ENCODE measurements around the gene RXRB.

The RXRB gene

GRCh38 chr6:33181141-33181540 is 19.3 kb downstream of the RXRB start:
- no peaks in the 10 kb centered on the region for H4K20me1 ChIP-seq (ENCODE audit: control insufficient read depth, insufficient read depth, low read depth, low read length)
- no peak overlapping the region for H3K27ac ChIP-seq (ENCODE audit: low read depth, low read length)
- H3K9me2 ChIP-seq (replicated peaks; ENCODE audit: control insufficient read depth, low read length) = no peaks in the 10 kb centered on the region
- no peaks in the 10 kb centered on the region for H3F3A ChIP-seq (ENCODE audit: control insufficient read depth, insufficient read depth)
- H3K36me3 ChIP-seq (ENCODE audit: control insufficient read depth, low read length) = peaks cover 11% of the 10 kb centered on the region
- peaks cover 14% of the 10 kb centered on the region for H3K4me1 ChIP-seq (ENCODE audit: control insufficient read depth, low read length)
- no peak overlapping the region for H3K4me2 ChIP-seq (ENCODE audit: low read length)
- no peaks in the 10 kb centered on the region; the same call in 1 of the 2 replicates for H3K27me3 ChIP-seq (ENCODE audit: control insufficient read depth, low read length)
- TF ChIP-seq EZH2phosphoT487 (IDR thresholded peaks at IDR 0.05; ENCODE audit: borderline replicate concordance, low read length) = no peak
- TF ChIP-seq CTCF (IDR thresholded peaks at IDR 0.05; ENCODE audit: low read depth, low read length, poor library complexity, severe bottlenecking) = no peak
- H3K9me3 ChIP-seq (ENCODE audit: control insufficient read depth, insufficient read depth, low read length) = peaks cover 19% of the 10 kb centered on the region
- no peak overlapping the region for H3K4me3 ChIP-seq (ENCODE audit: low read length)
- no peaks in the 10 kb centered on the region for H3K79me2 ChIP-seq (ENCODE audit: control insufficient read depth, low read length)

GRCh38 chr6:33178755-33179475 is 21.6 kb downstream of the RXRB start:
- H3K4me1 ChIP-seq (ENCODE audit: control insufficient read depth, low read length) = peaks cover 12% of the 10 kb centered on the region
- peaks cover 9% of the 10 kb centered on the region for H3K36me3 ChIP-seq (ENCODE audit: control insufficient read depth, low read length)
- H3K9me2 ChIP-seq (replicated peaks; ENCODE audit: control insufficient read depth, low read length) = no peaks in the 10 kb centered on the region
- peaks cover 15% of the 10 kb centered on the region for H3K27me3 ChIP-seq (ENCODE audit: control insufficient read depth, low read length)
- no peak for TF ChIP-seq EZH2phosphoT487 (IDR thresholded peaks at IDR 0.05; ENCODE audit: borderline replicate concordance, low read length)
- no peak for TF ChIP-seq CTCF (IDR thresholded peaks at IDR 0.05; ENCODE audit: low read depth, low read length, poor library complexity, severe bottlenecking)
- no peaks in the 10 kb centered on the region for H3K79me2 ChIP-seq (ENCODE audit: control insufficient read depth, low read length)
- peaks cover 13% of the 10 kb centered on the region for H3K9me3 ChIP-seq (ENCODE audit: control insufficient read depth, insufficient read depth, low read length)
- H3K4me3 ChIP-seq (ENCODE audit: low read length) = no peak overlapping the region
- no peaks in the 10 kb centered on the region for H3F3A ChIP-seq (ENCODE audit: control insufficient read depth, insufficient read depth)
- H3K27ac ChIP-seq (ENCODE audit: low read depth, low read length) = no peak overlapping the region
- no peaks in the 10 kb centered on the region for H4K20me1 ChIP-seq (ENCODE audit: control insufficient read depth, insufficient read depth, low read depth, low read length)
- H3K4me2 ChIP-seq (ENCODE audit: low read length) = no peak overlapping the region

GRCh38 chr6:33177552-33178446 is 22.7 kb downstream of the RXRB start:
- no peaks in the 10 kb centered on the region for H4K20me1 ChIP-seq (ENCODE audit: control insufficient read depth, insufficient read depth, low read depth, low read length)
- peaks cover 4% of the 10 kb centered on the region for H3K4me1 ChIP-seq (ENCODE audit: control insufficient read depth, low read length)
- no peak overlapping the region for H3K4me2 ChIP-seq (ENCODE audit: low read length)
- H3K4me3 ChIP-seq (ENCODE audit: low read length) = no peak overlapping the region
- no peak overlapping the region for H3K27ac ChIP-seq (ENCODE audit: low read depth, low read length)
- no peaks in the 10 kb centered on the region for H3K36me3 ChIP-seq (ENCODE audit: control insufficient read depth, low read length)
- no peaks in the 10 kb centered on the region for H3K79me2 ChIP-seq (ENCODE audit: control insufficient read depth, low read length)
- no peaks in the 10 kb centered on the region for H3K9me2 ChIP-seq (replicated peaks; ENCODE audit: control insufficient read depth, low read length)
- H3K9me3 ChIP-seq (ENCODE audit: control insufficient read depth, insufficient read depth, low read length) = peaks cover 2% of the 10 kb centered on the region; the same call in 1 of the 2 replicates
- TF ChIP-seq CTCF (IDR thresholded peaks at IDR 0.05; ENCODE audit: low read depth, low read length, poor library complexity, severe bottlenecking) (no peak), EZH2phosphoT487 (IDR thresholded peaks at IDR 0.05; ENCODE audit: borderline replicate concordance, low read length) (no peak)
- peaks cover 19% of the 10 kb centered on the region for H3K27me3 ChIP-seq (ENCODE audit: control insufficient read depth, low read length)
- no peaks in the 10 kb centered on the region for H3F3A ChIP-seq (ENCODE audit: control insufficient read depth, insufficient read depth)
